Retinal pigment epithelial cell (primary cell): ENCODE measurements around the gene LIMD2.
"Not testable (repeated sequence)": the region's sequence is repeated elsewhere in the genome, so short reads cannot be mapped to it uniquely, and the experiment has no call there.

Source experiments
- DNase-seq: peaks from one replicate; pipeline ENCODE4 v3.0.0-alpha.2; 2010; ENCODE audit warnings: low read depth
- H3K4me3 ChIP-seq: 2 replicates; pipeline ENCODE4 v1.5.1; 2011; ENCODE audit warnings: mild to moderate bottlenecking, low read length, control low read depth, moderate library complexity
- TF ChIP-seq, protein P1 (sequence below): conservative IDR thresholded peaks from 2 replicates; pipeline ENCODE4 v1.5.1; 2011; ENCODE audit warnings: low read depth, low read length, control low read depth, inconsistent platforms

The LIMD2 gene

DNA sequence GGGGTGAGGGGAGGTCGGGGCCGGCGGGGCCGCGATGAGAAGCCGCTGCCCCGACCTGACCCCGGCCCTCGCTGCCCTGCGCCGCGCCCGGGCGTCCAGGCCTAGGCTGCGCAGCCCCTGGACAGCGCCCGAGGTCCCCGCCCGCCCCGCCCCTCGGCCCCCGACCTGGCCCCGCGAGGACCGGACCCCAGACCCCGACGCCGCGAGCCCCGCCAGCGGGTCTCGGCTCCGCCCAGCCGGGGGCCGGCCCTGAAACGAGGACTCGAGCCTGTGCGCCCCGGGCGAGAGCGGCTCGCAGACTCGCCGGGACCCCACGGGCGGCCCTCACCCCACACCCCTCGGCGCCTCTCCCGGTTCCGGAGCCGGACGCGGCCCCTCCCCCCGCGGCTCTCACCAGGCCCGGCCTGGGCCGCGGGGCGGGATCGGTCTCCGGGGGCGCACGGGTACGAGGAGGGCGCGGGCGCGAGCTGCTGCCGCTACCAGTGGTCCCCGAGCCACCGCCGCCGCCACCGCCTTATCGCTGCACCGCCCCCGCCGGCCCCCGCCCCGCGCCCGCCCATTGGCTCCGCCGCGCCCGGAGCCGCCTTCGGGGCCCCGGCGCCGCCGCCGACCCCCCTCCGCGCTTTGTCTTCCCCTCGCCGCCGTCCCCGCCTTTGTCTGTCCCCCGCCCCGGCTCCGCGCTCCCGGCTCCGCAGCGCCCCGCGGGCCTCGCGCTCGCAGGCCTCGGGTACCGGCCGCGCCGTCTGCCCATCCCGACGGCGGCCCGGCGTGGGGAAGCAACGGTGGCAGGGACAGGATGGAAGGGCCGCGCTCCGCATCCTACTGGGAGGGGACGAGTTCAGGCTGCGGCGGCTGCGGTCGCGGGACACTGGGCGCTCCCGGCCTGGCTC lies at the start of gene LIMD2:
Gene LIMD2 (minus strand): TSS at position 488 of the 890 bp plus-strand sequence. CDS start 827 bp downstream, outside the sequence.
- no peak for DNase-seq
- peak within 1 kb of the TSS; percentile 49 for H3K4me3 ChIP-seq
- TF ChIP-seq, protein P1, sequence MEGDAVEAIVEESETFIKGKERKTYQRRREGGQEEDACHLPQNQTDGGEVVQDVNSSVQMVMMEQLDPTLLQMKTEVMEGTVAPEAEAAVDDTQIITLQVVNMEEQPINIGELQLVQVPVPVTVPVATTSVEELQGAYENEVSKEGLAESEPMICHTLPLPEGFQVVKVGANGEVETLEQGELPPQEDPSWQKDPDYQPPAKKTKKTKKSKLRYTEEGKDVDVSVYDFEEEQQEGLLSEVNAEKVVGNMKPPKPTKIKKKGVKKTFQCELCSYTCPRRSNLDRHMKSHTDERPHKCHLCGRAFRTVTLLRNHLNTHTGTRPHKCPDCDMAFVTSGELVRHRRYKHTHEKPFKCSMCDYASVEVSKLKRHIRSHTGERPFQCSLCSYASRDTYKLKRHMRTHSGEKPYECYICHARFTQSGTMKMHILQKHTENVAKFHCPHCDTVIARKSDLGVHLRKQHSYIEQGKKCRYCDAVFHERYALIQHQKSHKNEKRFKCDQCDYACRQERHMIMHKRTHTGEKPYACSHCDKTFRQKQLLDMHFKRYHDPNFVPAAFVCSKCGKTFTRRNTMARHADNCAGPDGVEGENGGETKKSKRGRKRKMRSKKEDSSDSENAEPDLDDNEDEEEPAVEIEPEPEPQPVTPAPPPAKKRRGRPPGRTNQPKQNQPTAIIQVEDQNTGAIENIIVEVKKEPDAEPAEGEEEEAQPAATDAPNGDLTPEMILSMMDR = no peak

DNA sequence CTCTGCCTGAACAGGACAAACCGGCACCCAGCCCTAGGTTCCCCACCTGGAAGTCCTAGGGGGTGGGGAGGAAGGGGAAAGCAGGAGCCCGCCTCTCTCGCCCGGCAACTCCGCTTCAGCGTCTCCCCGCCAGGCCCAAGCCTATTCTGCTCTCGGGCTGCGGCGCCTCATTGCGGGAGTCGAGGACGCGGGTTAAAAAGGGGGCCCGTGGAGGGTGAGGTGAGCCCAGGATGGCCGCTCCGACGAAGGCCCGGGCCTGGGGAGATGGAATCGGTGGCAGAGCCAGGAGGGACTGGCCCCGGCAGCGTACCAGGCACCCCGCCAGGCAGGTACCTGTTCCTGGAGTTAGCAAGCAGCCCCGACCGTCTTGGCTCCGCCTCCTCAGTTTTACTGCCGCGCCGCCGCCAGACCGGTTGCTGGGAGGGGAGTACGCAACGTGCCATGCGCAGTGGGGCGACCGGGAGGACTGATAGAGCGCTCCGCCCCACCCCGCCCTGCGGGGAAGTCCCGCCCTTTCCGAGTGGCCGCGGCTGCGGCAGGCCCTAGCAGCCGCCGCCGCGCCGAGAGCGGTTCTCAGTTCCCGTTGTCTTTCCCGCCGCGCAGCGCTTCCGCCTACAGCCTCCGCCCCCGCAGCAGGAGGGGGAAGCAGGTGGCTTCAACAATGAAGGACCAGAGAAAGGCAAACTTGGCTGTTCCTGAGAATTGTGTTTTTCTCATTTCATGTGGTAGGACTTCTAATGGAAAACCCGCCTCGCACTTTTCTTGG lies 41.7 kb upstream of the LIMD2 start, which contains the start of gene STRADA:
Gene STRADA (minus strand): TSS at position 392 of the 766 bp plus-strand sequence. CDS start 13,430 bp downstream, outside the sequence.
- TF ChIP-seq, protein P1 = no peak
- DNase-seq = peak; percentile 89
- H3K4me3 ChIP-seq = peak within 1 kb of the TSS; percentile 73

DNA sequence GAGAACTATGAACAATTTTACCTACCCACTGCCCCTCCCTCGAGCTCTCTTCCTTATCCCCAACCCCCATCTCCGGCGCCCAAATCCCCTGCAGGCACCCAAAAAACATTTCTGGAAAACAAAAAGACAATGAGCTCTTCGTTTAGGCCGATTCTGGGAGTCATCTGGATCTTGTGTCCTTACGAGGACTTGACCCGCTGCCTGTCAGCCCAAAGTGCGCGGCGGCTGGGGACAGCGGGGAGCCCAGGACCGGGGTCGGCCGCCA lies 41.1 kb upstream of the LIMD2 start:
- peak overlapping the region; percentile 73 for H3K4me3 ChIP-seq
- TF ChIP-seq, protein P1 = no peak
- DNase-seq = no peak

DNA sequence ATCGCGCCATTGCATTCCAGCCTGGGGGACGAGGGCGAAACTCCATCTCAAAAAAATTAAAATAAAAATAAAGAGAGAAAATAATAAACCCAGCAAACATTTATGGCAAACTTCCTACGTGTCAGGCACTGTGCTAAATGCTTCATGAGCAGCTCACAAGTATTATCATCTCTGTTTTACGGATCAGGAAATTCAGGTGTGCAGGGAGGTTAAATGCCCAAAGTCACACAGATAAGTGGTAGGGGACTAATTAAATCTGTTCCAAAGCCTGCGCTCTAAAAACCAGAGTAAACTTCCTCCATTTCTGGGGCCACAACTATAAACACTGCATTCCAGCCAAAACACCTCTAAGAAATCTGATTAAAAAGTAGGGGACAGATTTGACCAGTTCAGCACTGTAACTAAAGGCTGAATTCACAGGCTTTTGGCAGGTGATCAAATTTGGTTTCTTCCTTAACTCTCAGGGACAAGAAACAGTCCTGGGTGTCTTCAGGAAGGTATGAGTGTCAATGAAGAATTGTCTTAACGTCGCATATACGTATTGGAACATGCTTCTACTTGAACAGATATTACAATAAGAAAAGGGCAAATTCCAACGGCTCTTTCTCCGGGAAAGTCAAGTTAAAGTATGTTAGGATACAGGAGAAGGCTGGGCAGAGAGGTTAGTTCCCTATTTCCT lies 40.7 kb upstream of the LIMD2 start:
- no peak for DNase-seq

GRCh38 chr17:63735691-63736090 lies 35.8 kb upstream of the LIMD2 start:
- H3K4me3 ChIP-seq = no peak overlapping the region
- TF ChIP-seq, protein P1 = no peak
- DNase-seq = no peak

More for the DNA sequence above, 40.7 kb upstream of the LIMD2 start:
- peak overlapping the region; percentile 73 for H3K4me3 ChIP-seq
- TF ChIP-seq, protein P1 = no peak

DNA sequence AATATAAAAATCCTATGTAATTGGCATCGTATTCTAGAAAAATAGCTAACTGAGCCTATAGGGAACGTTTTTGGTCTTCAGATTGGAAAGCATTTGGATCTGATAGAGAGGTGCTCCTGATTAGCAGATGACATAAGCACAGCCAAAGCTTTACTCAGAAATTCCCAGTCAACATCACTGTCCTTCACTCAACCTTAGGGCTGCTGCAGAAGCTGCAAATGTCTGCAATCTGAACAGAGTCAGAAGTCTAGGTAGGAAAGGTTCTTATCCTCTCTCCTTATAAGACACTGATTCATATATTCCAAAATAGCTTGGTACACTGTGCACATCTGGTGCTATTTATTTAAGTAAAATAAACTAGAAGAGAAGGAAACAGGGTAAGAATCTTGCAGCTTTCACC lies 22.5 kb upstream of the LIMD2 start:
- DNase-seq = no peak
- TF ChIP-seq, protein P1 = no peak
- no peak overlapping the region for H3K4me3 ChIP-seq

DNA sequence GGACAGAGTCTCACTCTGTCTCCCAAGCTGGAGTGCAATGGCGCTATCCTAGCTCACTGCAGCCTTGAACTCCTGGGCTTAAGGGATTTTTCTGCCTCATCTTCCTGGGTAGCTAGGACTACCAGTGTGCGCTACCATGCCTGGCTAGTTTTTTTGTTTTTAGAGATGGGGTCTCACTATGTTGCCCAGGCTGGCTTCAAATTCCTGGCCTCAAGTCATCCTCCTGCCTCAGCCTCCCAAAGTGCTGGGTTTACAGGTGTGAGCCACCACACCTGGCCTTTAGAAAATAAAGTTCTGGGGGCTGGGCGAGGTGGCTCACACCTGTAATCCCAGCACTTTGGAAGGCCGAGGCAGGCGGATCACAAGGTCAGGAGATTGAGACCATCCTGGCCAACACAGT lies 20.3 kb upstream of the LIMD2 start:
- DNase-seq, H3K4me3 ChIP-seq: not testable (repeated sequence)
